Stimulated activated CD4-positive, alpha-beta T cell treated with anti-CD3 and anti-CD28 coated beads, Interleukin-4, amount 100 ng/mL, for 1 hour (primary cell): ENCODE measurements around the gene COX19.
A peak's percentile ranks its signal among the peaks of the same experiment; 100 is the strongest.
"Not testable (repeated sequence)": the region's sequence is repeated elsewhere in the genome, so short reads cannot be mapped to it uniquely, and the experiment has no call there.

ENCODE experiments used
- DNase-seq: peaks from one replicate; pipeline ENCODE4 v3.0.0-alpha.2; 2020

Gene COX19

DNA sequence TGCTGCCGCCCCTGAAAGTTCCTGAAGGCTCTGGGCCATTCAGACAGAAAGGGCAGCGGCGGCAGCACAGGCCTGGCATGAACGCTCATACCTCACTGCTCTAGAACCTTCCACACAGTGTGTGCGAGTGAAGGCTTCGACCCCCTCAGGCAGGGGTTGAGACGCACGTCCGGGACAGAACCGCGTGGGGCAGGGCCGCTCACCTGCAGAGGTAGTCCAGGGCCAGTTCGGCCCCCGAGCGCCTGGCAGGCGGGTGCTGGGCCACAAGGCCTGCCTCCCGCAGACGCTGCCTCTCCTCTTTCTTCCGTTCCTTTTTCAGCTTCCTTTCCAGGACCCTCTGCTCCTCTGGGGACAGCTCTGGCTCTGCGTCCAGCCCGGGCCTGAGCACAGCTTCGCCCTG is 34.4 kb upstream of the COX19 start:
- no peak for DNase-seq

DNA sequence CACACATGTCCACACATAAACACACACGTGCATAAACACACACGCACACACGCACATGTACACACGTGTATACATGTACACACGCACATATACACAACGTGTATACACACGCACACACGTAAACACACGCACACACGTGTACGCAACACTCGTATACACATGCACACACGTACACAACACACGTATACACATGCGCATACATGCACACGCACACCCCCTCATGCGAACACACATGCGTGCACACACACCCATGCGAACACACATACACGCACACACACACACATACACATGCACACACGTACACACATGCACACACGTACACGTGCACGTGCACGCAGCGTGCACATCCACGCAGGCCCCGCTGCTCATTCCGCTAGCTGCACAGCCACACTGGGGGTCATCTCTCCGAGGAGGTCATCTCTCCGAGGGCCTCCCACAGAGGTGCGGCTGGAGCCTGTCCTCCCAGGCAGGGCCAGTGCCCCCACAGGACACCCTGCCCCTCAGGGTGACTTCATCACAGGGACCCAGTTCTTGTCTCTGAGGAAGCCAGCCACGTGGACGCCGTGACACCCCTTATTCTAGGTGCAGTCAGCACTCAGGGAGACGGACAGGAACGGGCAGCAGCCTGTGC is 33.5 kb upstream of the COX19 start:
- no peak for DNase-seq

DNA sequence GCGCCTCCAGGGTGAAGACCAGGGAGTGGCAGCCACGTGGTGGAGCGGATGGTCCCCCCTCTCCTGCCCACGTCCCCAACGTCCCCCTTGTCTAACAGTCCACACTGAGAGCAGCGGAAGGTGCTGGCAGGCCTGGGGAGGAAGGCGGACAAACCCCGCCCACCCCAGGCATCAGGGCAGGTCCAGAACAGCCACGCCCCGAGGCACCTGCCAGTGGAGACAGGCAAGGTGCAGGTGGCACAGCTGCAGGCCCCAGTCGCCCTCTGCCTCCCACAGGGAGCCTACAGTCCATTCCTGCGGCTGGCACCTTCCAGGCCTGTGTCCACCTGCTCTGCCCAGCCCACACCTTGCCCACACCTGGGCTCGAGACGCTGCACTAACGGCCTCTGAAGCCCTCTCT is 32.6 kb upstream of the COX19 start:
- DNase-seq = no peak

DNA sequence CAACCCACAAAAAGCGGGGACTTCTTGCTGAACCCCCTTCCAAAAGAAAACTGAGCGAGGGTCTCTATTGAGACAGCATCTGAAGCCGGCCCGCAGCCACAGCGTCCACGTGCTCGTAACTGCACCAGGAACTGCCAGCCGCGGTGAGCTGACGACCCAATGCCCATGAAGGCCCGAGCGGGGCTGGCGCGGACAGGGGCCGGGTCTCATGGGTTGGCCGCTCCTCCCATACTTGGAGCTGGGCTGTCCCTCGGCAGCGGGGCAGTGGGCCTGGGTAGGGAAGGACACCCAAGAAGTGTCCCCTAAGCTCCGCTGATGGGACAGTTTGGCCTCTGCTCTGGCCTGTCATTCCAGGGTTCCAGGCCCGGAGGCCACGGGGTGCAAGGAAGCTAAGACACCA is 30.0 kb upstream of the COX19 start:
- DNase-seq = no peak

DNA sequence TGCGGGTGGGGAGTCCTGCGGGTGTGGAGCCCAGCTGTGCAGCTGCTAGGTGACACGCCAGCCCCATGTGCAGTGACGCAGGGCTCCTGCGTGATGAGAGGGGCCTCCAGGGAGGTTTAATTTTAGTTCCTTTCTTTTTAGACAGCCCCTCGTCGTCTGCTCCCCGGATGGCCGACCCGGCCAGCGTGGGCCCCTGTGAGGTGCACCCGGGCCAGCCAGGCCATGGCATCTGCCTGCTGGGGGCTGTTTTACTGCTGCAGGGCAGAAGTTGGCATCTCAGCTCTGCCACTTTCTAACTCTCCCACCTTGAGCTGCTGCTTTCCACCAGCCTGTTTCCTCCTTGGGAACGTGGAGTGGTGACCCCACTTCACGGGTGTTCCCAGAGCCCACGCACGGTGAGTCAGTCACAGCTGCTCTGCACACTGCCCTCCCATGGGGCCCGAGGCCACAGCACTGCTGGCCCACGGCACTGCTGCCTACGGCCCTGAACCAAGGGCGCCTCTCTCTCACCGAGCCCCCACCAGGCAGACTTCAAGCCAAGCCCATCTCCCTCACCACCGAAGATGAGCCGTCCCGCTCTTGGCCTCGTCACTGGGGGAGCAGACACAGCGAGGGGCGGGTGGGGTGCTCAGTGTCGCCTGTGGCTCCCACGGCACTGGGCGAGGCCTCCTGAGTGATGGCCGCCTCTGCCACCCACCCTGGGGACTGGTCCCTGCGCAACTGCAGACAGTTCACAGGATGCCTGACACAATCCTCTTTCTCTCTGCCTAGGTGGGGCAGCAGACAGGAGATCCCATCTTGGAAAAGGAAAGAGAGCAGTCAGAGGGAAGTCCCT is 28.9 kb upstream of the COX19 start:
- no peak for DNase-seq

DNA sequence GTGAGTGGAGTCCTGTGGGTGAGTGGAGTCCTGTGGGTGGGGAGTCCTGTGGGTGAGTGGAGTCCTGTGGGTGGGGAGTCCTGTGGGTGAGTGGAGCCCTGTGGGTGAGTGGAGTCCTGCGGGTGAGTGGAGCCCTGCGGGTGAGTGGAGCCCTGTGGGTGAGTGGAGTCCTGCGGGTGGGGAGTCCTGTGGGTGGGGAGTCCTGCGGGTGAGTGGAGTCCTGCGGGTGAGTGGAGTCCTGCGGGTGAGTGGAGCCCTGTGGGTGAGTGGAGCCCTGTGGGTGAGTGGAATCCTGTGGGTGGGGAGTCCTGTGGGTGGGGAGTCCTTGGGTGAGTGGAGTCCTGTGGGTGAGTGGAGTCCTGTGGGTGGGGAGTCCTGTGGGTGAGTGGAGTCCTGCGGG is 27.1 kb upstream of the COX19 start:
- not testable (repeated sequence) for DNase-seq

DNA sequence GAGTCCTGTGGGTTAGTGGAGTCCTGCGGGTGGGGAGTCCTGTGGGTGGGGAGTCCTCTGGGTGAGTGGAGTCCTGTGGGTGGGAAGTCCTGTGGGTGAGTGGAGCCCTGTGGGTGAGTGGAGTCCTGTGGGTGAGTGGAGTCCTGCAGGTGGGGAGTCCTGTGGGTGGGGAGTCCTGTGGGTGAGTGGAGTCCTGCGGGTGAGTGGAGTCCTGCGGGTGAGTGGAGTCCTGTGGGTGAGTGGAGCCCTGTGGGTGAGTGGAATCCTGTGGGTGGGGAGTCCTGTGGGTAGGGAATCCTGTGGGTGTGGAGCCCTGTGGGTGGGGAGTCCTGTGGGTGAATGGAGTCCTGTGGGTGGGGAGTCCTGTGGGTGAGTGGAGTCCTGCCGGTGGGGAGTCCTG is 26.7 kb upstream of the COX19 start:
- DNase-seq = not testable (repeated sequence)

DNA sequence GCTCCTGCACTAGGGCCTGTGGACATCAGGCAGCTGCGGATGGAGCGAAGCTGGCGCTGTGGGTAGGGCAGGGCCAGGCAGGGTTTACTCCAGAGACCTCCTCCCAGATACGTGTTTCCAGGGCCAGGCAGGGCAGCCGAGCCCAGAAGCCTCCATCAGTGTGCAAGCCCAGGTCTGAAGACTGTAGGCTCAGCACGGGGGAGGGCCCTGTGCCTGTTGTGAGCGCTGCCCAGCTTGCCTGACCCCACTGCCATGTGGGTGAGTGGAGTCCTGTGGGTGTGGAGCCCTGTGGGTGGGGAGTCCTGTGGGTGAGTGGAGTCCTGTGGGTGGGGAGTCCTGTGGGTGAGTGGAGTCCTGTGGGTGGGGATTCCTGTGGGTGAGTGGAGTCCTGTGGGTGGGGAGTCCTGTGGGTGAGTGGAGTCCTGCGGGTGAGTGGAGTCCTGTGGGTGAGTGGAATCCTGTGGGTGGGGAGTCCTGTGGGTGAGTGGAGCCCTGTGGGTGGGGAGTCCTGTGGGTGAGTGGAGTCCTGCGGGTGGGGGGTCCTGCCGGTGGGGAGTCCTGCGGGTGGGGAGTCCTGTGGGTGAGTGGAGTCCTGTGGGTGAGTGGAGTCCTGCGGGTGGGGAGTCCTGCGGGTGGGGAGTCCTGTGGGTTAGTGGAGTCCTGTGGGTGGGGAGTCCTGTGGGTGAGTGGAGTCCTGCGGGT is 25.9 kb upstream of the COX19 start:
- DNase-seq = not testable (repeated sequence)

DNA sequence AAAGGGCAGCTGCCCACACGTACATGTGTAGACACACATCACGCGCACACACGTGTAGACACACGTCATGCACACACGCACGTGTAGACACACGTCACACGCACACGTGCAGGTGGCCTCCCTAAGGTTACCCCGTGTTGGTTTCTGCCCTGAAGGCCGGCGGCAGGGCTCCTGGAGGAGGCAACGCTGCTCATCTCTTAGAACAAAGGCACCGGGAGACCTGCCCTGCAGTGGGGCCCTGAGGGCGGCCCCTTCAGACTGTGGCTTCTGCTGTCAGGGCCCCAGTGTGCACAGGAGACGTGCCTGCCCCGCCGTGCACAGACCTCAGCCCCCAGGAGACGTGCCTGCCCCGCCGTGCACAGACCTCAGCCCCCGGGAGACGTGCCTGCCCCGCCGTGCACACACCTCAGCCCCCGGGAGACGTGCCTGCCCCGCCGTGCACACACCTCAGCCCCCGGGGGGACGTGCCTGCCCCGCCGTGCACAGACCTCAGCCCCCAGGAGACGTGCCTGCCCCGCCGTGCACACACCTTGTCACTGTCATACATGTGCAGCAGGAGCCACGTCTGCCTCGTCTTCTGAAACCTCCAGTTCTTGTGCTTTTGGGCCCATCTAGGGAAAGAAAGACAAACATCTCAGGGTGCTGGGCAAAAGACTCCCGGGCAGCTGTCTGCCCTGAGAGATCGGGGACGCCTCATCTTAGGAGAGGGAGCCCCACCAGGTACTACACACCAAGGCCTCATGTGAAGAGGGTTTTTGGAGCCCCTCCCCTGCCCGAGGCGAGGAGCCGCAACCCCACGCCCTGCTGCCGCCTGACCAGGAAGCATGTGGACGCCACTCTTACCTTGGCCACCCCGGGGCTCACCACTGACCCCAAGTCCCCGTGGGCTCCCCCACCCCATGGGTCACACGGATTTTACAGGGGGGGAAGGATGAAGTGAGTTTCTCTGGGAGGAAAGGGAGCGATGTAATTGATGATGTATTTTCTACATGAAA is 24.9 kb upstream of the COX19 start:
- no peak for DNase-seq

DNA sequence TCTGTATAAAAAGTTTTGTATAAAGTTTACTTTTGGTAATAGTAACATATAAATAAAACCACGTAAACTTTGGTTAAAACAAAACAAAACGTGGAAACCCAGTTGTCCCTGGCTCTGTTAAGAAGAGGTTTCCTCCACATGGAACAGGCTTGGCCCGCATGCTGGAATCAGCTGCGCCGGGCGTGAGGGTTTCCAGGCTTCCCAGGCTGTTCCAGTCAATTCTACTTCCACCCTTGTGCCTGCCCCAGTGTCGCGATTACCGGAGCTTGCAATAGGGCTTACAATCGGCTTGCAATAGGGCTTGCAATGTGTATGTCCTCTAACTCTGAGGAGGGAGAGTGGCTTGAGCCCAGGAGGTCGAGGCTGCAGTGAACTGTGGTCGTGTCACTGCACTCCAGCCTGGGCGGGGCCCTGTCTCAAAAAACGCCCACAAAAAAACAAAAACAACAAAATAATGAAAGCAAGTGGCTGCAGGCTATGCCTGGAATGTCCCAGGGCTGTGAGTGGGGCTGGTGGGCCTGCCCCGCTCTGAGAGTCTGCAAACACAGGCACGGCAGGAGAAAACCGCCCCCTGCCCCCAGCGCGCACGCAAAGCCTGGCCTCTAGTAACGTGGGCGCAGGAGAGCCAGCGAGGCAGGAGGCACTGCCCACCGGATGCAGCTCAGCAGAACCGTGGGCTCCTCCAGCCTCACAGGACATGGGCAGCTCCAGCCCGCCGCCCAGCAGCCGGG is 24.0 kb upstream of the COX19 start:
- no peak for DNase-seq

DNA sequence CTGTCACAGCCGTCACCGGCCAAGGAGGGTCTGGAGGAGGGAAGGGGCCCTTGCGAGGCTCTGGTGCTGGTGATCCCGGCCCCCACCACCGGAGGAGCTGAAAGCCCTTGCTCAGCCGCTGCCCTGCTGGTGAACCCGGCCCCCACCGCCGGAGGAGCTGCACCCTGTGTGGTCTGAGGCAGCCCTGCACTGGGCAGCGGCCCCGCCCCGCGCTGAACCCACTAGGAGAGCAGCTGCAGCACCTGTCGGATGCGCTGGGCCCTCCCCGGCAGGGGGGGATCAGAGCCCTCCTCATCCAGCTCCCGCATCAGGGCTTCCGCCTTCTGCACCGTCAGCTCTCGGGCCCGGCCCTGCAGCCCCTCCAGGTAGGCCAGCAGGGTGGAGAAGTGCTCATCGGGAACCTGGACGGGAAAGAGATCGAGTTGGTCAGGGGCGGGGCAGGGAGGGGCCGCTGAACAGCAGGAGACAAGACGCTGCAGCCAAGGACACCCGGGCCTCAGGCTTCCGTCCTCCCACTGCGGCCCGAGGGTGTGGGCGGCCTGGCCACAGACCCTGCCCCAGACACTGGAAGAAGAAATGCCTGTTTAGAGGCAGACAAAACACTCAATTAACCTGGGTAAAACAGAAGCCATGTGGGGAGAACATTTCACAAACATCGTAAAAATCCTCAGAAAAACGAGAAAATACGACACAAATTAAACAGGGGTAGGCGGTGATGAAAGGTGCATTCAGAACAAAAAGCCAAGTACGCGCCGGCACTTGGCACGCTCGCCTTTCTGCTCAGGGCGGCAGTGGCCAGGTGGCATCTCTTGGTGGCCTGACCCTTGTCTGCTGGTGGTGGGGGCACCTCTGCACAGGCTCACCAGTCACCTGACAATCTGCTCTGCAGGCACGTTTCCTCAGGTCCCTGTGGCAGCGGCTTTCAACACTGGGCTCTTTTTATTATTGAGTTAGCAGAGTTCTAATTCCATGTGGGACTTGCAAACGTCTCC is 22.4 kb upstream of the COX19 start:
- no peak for DNase-seq

DNA sequence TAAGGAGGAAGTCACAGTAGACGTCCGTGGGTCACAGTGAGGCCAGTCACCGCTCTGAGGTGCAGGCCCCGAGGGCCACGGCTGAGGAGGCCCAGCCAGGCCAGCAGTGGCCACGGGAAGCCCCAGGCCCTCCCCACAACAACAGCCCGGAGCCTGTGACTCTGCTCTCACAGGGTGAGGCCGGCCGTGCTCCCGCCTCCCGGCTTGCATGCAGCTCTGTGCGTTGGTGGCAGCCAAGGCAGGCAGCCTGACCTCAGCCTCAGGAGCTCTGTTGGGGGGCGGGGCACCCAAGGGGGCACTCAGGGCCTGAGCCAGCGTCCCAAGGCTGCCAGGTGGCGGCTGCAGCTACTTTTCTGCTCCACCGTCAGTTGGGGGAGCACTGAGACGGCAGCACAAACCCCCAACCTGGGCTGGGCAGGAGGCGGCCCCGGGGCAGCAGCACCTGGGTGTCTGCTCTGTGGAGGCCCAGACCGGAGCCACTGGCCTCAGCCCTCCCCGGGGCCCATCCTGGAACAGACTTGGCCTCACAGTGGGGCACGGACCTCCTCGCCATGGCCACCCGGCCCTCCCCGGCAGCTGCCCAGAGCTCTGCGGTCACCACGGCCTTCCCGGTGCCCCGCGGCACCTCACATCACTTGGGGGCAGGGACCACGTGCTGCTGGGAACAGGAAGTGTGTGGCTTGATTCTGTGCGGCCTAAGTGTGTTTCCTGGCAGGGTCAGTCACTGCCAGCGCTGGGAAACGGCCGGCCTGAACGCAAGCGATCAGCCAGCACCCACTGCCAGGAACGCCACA is 20.9 kb upstream of the COX19 start:
- no peak for DNase-seq

DNA sequence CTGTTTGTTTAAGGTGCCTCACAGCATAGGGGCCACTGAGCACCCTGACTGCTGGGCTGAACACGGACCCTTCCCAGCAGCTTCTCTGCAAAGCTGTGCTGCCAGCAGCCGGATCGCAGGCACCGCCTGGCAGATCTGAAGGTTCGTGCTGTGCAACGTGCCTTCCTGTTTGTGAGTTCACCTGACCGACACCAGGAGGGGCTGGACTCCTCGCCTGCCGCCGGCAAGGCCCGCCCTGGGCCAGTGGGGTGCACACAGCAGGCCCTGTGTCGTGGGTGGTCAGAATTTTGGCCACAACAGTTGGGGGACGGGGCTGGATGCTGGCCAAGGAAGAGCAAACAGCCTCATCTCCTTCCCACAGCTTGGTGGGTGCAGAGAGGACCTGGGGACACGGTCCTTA is 20.2 kb upstream of the COX19 start:
- DNase-seq = no peak

DNA sequence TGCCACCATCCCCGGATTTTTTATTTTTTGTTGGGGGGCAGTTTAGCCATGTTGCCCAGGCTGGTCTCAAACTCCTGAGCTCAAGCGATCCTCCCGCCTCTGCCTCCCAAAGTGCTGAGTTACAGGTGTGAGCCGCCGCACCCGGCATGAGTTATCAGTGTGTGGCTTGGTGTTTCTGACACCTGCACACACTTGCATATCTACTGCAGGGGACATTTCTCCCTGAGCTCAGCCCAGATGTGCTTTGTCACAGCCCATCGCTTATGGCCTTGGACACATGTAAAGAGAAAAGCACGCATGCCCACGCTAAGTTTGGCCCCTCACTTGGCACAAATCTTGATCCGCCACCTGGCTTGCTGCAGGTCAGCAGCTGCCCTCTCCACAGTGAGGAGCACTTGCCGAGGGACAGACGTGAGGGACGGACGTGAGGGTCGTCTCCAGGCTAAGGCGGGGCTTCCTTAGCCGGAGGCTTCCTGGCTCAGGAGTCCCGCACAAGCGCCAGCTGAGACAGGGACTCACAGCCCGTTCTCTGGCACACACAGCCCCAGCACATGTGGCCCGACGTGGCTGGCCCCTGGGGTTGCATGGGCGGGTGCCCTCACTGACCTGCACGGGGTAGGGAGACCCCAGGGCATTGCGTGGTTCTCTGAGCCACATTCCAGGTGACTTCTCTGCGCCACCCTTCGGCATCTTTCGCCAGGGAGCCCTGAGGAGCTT is 19.4 kb upstream of the COX19 start:
- no peak for DNase-seq

DNA sequence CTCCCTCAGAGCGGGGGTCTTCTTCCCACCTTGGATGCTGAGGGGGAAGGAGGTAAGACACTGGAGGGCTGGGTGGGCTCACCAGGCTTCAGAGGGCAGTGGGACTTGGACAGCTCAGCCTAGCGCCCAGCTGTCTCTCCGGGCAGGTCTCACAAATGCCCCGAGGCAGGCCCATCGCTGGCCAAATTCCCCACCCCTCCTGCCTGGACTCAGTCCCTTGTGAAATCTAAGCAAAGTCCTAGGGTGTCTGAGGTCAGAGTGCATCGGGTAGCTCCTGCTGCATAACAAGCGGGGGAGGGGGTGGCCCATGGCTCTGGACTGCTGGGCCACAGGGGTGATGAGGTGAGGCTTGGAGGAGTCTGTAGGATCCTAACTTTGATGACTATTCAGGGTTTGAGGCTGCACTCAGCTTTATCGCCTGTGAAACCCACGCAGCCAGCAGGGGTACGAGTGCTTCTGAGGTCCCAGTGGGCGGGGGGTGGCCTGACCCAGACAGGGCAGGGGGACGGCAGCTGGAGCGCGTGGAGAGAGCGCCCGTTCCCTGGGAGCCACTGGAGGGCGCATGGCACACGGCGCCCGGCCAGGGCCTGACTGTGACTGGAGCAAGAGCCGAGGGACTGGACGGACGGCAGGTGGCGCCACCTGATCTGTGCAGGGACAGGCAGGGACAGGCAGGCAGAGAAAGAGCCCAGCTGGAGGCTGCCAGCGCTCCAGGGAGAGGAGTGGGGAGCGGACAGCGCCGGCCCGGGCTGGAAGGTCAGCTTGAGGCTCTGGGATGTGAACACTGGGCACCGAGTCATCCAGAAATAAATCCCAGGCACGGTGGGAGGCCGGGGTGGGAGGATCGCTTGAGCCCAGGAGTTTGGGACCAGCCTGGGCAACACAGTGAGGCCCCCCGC is 17.6 kb upstream of the COX19 start:
- DNase-seq = peak; percentile 97

DNA sequence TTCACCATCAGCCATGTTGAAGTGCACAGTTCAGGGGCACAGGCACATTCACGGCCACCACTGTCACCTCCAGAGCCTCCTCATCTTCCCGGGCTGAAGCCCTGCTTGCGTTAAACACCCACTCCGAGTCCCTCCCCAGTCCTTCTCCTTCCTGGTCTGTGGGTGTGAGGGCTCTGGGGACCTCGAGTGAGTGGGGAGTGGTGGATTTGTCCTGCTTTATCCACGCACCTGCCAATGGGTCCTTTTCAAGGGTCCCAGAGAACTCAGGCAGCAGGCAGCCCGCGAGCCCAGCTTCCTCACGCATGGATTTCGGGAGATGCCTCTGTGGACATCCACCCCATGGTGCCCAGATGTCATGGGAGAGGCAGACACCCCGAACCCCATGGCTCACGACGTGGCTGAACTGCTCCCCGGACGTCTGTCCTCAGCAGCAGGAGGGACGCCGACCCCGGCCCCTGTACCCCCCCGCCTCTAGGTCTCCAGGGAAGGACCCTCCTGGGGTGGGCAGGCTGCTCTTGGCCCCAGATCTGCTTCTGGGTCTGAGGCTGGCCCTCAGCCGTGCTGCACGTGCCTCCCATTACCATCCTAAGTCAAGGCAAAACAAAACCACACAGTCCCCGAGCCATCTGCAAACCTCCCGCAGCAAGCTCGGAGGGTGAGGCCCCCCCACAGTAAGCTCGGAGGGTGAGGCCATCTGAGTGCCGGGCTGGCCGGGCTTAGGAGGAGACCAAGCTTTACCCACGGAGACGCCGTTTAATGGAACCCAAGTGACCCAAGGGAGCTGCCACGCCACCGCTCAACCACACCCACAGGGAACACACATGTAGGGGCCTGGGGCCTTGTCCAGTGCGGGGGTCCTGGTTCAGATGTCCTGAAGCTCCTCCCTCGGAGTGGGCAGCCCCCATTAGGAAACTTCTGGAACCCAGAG is 16.6 kb upstream of the COX19 start:
- DNase-seq = no peak
